Right hindlimb (tissue), 1 donor: ENCODE data around the gene SLC9A9.
"Not testable (repeated sequence)": the region's sequence is repeated elsewhere in the genome, so short reads cannot be mapped to it uniquely, and the experiment has no call there.

Experiments used
- DNase-seq: peaks from one replicate; pipeline ENCODE4 v3.0.0-alpha.2; 2018

Gene SLC9A9

DNA sequence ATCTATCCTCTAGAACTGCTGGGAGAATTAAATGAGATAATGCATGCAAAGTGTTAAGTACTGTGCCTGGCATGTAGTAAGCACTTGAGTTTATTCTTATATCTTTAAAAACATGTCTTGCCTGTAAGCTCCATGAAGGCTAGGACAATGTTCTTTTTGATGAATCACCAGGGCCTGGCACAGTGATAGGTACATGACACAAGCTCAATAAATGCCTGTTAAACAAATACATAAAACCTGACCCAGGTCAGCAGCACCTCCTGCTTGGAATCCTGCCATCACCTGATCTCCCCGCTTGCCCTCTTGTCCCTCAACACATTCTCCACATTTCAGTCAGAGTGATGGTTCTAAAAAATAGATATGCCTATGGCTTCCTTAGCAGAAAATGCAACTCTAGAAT lies 541.9 kb downstream of the SLC9A9 start:
- no peak for DNase-seq

DNA sequence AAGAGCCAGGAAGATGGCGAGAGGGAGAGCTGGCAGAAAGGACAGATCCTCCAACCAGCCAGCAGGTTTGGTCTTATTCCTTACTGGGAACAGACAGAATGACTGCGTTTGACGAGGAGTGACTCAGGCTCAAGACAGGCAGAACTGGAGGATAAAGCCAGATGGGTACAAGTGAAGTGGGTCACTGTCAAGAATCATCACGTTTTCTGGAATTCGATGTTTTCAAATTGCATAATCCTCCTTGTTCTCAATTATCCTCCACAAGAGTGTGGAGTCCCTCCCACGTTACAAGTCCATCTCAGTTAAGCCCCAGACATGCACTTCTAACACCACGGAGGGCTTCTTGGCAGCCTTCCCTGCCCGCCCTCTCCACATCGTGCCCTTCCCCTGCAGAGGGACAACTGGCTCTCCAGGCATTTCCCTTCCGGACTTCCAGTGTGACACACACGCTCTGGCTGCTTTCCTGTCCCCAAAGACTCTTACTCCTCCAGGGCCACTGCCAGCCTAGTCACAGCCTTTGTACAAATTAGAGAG lies 545.6 kb downstream of the SLC9A9 start:
- peak; percentile 67 for DNase-seq

DNA sequence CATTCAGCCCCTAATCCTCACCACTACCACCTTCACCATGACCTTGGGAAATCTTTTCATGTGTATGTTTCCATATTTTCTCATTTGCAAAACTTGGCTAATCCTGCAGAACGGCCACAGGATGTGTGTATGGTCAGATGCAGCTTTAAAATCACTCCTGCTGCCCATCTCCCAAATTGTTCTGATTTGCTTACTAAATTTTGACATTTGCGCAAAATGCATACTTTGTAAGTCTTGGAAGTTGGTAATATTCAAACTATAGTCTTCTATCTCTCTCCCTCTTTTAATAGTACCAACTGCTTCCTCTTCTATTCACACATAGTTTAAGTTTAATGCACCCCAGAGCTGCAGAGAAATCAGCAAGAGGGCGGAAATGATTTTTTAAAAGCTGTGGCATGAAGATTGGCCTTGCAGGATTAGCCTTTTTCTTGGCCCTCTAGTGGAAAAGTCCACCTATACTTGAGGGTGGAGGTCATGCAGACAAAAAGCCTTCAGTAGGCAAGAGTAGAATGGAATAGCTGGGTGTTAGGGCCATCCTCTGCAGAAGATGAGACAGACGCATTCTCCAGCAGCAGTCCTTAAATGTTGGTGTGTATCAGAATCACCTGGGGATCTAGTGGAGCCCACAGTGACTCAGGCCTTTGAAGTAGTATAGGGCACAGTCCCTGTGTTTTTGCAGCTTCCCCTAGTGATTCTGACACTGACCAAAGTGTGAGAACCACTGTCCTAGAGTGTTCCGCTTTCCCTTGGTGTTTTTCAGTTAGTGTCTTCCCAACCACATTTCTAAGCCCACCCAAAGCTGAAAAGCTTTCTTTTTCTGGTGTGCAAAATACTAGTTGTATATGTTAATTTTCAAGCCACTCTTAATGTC lies 547.0 kb downstream of the SLC9A9 start:
- no peak for DNase-seq

DNA sequence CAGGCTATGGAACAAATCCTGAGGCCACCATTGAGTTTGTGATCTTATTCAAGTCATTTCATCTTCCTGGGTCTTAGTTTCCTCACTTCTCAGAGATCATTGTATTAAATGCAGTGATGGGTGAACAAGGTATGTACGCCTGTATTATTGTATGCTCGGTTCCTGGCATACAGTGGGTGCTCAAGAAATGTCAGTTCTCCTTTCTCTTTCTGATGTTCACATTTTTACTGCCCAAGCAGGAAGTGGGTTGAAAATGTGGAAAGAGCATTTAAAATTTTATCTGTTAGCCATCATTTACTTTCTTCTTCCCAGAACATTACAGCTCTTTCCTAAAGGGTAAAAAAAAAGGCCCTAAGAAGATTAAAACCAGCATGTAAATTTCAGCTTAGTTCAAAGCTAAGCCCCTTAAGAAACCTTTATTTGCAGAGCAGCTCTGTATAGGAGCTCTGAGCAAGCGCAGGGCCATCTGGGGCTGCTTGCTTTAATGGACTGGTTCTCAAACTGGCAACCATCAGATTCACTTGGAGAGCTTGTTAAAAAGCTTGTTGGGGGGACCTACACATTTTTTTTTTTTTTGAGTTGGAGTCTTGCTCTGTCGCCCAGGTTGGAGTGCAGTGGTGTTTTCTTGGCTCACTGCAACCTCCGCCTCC lies 549.3 kb downstream of the SLC9A9 start:
- no peak for DNase-seq

DNA sequence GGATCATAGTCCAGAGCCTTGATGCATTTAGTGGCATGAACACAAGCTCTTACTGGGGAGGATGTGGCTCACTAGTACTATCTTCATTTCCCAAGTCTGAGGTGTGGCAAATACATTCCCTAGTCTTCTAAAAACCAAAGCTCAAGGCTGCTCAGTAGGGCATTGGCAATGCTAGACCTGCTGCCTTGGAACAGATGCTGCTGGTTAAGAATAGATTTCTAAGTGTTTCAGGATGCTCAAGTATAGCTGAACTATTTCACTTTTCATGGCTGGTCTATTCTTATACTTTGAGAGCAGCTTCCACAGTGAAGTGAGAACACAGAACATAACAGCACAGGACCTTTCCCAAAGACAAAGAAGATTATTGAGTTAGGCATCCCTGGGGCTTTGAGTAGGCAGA lies 549.9 kb downstream of the SLC9A9 start:
- DNase-seq = no peak

DNA sequence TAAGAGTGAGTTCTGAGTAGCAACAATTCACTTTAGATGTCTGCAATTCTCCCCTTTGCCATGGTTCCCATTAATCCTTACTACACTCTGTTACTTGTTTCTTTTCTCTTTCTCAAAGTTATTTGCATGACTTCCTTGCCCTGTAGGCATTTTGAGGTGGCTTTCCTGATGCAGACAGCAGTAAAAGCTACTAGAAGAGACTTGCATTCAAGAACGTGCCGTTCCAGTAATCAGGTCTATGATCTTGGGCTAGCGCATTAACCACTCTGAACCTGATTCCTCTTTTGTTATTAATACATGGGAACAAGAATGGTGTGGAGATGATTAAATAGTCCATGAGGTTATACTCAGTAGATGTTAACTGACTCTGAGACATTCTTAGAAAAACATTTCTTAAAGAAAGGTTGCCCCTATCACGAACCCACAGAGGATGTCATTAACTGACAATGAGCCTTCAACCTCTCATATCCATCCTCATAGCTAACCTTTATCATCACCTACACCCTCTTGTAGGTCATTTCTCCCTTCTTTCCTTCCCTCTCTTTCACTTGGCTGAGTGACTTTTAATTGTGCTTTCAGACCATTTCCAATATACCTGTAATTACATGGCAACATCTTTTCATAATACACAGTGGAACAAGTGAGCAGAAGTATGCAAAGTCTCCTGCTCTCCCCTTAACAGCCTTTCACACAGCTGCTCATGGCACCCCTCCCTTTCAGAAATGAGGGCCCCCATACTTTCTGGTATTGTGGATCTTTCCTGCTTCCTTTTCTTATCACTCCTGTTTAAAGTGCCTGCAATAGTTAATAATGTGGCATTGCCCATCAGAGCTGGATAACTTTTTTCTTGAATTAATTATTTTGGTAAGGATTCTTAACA lies 552.8 kb downstream of the SLC9A9 start:
- DNase-seq = no peak

DNA sequence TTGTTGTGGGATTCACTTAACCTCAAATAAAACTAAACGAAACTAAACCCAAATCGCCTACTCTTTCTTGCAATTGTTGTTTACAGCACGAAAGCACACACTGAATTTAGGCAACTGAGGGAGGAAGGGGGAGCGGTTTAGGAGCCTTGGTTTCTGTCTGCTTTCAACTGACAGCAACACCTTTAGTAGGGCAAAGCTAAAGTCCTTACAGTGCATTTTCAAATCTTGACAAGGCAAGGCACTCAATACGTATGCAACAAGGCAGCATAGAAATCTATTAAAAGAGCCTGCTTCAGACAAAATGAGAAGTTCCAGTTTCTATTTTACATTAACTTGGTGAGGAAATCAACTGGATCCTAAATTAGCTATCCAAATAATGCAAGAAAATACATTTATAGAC lies 554.1 kb downstream of the SLC9A9 start:
- DNase-seq = no peak

DNA sequence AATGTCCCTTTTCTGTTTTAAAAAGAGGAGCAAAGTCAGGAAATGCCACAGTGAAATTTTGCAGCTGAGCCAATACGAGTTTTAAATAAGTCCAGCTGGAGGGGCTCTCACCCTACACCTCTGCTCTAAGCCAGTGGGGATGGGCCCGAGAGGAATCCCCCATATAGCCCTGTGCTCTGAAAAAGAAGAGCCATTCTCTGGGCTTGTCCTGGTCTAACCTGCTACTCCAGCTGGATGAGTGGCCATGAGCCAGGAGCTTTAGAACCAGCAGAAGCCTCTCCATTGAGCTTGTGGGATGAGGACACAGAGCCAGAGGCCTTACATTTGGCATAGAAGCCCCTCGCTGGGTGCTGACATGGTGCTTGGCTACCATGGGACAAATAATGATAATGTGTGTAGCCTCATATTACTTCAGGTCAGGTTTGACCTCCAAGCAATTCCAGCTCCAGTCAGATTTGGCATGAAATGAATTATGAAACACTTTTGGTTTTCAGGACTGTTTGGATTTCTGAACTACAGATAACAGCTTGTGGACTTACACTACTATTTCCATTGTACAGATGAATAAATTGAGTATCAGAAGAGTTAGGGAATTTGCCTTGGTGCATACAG lies 556.3 kb downstream of the SLC9A9 start:
- DNase-seq = no peak

DNA sequence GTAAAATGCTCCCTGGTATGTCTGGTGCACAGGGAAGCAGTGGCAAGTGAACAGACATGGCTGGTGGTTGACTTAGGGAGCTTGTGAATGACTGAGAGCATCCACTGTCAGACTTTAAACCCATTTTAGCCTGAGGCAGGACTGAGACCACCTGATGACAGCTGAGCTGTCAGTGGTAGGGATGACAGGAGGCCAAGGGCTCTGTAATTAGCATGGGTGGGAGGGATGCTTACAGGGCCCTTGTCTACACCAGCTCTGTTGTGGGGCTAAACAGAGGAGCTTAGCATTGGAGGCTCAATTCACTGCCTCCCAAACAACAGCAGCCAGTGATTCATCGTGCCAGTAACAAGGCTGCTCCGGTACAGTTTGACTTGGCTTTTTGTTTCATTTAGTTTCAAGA lies 559.3 kb downstream of the SLC9A9 start:
- DNase-seq = no peak

DNA sequence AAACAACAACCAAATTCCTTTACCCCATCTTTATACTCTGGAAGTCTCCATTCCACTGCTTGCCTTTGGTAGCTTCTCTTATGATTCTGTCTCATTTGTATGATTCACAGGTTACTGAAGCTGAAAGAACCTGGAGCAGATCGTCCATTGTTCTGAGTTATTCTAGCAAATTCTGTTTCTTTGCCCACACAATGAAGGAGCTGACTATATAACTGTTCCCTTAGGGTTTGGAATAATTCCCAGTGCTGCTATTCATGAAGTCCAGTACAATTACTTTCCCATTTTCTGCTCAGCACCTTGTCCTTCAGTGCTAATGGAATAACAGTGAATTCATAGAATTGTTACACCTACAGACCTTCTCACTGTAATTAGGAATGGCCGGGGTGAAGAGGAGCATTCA lies 560.9 kb downstream of the SLC9A9 start:
- DNase-seq = no peak

DNA sequence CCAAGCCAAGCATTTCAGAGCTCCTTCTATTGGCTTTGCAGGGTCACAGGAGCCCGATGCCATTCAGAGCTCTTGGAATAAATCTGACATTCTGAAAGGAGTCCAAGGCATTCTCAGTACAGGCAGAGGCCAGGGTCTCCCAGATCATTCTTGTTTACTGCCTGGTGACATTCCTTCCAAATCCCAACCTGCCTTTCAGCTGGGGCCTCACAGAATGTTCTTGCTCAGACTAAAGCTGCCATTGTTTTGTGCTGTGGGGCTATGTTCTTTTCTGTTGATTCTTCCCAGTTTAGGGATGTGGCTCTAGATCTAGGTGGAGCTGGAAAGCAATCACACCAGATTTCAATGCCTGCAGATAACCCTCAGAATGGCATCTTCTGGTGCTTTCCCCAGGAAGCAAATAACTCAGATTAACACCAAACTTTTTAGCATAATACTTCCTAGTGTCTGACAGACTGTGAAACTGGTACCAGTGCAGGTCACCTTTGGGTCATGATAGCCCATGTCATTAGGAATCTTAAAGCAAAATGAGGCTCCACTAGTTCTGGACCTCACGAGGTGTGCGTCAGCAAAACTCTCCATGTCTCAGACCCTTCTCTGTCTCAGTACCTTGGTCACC lies 561.8 kb downstream of the SLC9A9 start:
- DNase-seq = no peak

DNA sequence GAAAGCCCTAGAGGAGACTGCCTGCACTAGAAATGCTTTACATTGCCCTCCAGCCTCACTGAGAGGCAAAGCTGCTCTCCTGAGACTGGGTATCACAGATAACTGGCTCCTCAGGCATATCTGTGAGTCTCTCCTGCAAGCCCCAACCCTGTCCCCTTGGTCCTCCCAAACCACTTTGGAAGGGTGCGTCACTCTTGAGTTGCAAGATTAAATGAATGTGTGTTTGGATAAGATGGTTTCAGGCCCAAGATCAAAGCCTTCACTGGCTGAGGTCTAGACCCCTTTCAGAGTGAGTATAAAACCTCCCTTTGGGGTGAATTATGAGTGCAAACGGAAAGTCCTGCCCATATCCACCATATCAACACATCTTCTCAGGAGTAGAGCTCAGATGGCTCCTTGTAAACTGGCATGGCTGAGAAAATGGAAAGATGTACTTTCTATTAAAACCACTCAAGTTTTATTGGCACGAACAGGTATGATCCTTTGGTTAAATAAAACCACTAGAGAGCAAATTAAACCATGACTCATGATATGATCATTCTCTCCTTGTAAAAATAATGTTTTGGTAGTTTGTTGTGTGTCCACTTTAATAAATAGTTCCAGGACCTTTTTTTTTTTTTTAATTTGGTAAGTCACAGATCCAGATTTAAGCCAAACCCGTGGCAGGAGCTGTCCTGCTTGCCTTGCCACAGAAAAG lies 564.7 kb downstream of the SLC9A9 start:
- no peak for DNase-seq

DNA sequence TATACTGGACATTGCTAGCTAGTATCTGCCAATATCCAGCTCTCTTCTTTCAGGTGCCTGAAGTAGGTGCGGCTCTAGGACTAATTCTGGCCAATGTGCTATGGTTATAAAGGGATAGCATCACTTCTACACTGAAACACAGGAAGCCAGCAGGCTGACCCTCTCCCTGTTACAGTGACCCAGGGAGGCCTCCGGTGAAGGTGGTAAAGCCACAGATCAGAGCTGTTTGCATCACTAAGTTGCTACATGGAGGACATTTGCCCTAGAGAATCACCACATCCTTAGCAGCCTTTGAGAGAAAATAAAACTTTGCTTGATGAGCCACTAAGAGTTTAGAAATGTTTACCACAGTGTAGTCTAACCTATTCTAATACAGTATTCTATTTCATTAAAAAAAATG lies 567.3 kb downstream of the SLC9A9 start:
- no peak for DNase-seq

DNA sequence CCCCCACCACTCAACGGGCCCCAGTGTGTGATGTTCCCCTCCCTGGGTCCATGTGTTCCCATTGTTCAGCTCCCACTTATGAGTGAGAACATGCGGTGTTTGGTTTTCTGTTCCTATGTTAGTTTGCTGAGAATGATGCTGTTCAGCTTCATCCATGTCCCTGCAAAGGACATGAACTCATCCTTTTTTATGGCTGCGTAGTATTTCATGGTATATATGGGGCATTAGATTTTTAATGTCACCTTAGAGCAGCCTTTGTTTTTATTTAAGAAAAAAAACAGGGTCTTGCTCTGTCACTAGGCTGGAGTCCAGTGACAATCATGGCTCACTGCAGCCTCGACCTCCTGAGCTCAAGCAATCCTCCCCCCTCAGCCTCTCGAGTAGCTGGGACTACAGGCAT lies 568.7 kb downstream of the SLC9A9 start:
- DNase-seq = not testable (repeated sequence)

DNA sequence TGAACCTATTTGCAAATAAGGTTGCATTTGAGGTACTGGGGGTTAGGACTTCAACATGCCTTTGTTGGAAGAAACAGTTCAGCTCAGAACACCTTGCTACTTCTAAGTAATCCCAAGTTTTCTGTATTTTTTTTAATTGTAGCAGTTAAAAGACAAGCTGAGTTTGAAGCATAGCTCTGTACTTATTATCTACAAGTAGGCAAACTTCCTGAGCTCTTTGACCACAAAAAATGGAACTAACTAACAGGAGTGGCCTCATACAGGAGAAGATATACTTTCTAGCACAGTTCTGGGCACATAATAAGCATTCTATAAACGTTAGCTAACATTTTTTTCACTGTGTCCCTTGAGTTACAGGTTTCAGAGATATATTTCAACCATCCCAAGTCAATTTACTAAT lies 569.5 kb downstream of the SLC9A9 start:
- DNase-seq = no peak

DNA sequence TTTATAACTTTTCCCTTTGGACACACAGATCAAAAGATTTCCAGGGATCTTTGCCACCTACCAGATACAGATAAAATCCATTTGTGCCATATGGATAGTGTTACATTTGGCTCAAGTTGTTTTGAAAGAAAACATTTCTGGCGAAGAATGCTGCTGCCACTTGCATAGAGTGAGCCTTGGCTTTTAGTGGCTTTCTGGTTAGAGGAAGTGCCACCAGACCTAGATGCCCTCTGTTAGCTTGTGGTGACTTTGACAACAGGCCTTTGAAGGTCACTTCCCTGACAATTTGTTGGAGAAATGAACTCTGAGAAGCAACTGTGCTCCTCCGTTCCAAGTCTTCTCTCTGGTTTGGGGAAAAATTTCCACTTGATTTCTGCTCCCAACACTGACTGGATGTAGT lies 570.7 kb downstream of the SLC9A9 start:
- DNase-seq = no peak

DNA sequence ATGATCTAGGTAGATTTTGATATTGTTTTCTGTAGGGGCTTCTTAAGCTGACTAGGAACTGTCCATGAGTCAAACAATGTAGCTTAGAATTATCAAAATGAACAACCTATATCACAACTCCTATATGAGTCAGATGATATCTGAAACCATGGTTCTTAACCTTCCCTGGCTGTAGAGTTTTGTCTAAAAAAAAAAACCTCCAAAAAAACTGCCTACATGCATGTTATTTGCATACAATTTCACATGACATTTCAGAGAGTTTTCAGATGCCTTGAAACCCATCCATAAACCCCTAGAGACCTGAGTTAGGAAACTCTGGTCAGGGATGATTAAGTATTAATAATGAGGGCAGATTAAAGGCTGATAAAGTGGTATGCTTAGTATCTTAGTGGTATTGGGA lies 571.7 kb downstream of the SLC9A9 start:
- no peak for DNase-seq

DNA sequence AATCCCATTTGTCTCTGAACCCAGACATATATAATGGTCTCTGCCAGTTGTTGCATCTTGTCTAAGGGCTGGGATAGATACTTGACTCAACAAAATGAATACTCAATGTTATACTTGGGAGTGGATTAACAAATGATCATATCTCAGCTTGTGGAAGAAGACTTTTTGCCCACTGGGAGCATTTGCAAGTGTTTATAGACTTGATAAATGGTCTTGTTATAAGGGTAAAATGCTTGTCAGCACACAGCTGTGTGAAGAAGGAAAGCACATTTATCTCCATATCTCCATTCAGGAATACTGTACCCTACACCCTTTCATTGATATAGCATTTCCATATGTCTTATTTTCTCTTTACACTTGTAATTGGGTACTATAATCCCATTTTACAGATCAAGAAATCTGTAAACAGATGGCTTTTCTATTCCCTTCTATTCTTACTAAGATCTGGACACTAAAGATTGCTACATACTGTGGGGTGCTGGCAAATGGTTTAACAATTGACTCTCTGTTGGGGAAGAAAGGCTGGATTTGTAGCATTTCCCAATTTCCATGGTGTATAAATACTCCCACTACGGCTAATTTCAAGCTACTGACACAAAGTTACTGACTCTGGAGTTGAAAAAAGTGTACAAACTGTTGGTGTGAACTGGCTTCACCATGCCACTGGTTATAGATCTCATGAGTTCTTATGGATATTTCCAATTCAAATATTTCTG lies 574.1 kb downstream of the SLC9A9 start:
- DNase-seq = no peak

DNA sequence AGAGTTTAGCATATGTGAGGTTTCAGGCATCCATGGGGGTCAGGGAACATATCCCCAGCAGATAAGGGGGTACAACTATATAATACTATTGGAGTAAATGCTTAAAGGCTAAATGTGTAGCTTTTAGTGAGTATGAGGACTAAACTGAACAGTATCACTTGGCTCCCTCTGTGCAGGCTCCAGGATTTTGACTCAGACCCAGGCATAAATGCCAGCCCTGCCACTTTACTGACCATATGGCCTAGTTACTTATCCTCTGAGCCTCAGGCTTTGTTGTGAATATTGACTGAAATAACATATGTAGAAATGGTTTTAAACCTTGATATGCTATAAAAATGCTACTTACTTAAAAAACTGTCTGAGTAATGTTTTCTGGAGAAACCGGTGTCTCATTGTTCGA lies 577.1 kb downstream of the SLC9A9 start:
- DNase-seq = no peak

DNA sequence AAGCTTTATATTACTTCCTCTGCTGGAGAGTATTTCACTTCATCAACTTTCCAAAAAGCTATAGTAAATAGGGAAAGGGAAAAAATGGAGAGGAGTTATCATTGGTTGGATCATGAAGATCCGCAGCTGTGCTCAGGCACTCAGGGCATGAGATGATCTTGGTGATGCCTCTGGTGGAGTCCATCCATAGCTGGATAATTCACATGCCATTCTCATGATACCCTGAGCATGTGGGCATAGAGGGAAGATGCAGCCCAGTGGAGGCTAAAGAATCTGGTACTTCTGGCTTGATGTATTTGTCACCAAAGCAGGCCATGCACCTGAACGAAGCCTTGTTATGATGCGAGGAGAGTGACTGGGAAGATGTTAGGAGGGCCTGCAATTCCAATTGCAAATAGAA lies 578.5 kb downstream of the SLC9A9 start:
- no peak for DNase-seq

DNA sequence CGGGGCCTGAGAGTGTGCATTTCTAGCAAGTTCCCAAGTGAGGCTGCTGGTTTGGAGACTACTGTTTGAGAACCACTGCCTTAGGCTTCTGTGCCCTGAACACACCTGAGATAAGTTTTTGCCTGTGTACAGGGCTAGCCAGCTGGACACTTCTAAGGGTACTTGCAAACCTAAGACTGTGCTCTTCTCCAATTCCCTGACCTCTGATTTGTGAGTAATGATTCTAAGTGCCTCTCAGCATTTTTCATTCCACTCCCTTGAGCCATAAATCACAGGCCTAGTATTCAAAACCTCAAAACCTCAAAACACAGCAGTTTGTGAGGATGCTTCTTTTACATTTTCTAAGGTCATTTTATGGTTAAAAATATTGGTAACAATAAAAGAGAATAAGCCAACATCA lies 580.3 kb downstream of the SLC9A9 start:
- DNase-seq = no peak
